Fibroblast of gingiva (primary cell): ENCODE data around the gene MCHR1.
A peak's percentile ranks its signal among the peaks of the same experiment; 100 is the strongest.
"Not testable (repeated sequence)": the region's sequence is repeated elsewhere in the genome, so short reads cannot be mapped to it uniquely, and the experiment has no call there.

Source experiments
- DNase-seq: peaks from one replicate; pipeline ENCODE4 v3.0.0-alpha.2; 2011; ENCODE audit warnings: low read depth

Gene MCHR1

DNA sequence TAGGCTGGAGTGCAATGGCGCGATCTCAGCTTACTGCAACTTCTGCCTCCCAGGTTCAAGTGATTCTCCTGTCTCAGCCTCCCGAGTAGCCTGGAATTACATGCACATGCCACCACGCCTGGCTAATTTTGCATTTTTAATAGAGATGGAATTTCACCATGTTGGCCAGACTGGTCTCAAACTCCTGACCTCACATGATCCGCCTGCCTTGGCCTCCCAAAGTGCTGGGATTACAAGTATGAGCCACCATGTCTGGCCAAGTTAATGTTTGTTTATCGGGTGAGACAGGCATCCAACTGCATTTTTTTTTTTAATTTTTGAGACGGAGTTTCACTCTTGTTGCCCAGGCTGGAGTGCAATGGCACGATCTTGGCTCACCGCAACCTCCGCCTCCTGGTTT, 22.6 kb upstream of the MCHR1 start:
- DNase-seq, result peak; percentile 28

DNA sequence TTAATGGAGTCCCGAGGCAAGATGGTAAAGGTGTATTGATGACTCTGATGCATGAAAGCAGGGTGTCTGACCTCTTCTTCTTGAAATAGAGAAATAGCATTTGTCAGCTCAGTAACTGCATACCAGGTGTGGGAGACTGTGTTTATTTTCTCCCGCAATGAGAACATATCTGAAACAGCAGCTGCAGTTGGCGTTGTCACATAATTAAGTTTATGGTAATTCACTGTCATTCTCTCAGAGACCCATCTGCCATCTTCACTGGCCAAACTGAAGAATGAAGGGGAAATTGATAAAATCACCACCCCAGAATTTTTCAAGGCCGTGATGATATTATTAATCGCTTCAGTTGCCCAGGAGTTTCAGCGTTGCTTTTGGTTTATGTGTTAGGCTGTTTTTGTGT, 20.1 kb upstream of the MCHR1 start:
- no peak for DNase-seq

DNA sequence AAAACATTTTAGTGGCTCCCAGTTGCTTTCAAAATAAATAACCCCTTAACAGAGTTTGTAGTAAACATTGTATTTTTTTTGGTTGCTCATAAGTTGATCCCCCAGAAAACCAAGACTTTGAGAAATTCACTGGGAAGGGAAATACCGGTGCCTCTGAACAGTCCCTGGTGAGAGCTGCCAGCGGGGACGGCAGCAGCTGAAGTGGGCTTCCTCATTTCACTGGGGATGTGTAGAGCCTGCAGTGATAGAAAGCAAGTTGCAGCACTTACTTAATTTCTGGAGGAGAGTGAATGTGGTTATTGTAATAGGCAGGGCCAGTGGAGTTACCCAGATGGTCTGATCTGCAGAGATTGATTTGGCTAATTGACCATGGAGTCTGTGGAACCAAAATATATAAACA, 18.6 kb upstream of the MCHR1 start:
- no peak for DNase-seq

DNA sequence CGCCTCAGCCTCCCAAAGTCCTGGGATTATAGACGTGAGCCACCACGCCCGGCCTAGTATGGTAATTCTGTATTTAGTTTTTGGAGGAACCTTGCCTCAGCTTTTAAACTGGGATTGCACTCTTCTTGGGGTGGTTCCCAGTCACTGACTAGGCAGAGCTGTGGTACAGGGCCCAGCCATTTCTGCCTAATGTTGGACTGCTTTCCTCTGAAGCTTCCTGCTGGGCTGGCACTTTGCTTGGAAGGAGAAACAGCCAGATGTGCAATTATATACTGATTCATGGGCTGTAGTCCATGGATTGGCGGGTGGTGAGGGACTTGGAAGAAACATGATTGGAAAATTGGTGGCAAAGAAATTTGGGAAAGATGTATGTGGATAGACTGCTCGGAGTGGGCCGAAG, 17.6 kb upstream of the MCHR1 start:
- peak; percentile 42 for DNase-seq

DNA sequence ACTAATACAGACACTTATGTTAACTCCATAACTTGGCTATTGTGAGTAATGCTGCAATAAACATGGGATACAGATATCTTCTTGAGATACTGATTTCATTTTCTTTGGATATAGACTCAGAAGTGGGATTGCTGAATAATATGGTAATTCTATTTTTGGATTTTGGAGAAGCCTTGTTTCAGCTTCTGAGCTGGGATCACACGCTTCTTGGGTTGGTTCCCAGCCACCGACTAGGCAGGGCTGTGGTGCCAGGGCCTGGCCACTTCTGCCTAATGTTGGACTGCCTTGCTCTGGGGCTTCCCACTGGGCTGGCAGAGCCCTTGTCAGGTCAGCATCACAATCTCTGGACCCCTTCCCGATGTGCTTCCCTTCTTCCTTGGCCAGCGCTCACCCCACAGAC, 14.0 kb upstream of the MCHR1 start:
- peak; percentile 66 for DNase-seq

DNA sequence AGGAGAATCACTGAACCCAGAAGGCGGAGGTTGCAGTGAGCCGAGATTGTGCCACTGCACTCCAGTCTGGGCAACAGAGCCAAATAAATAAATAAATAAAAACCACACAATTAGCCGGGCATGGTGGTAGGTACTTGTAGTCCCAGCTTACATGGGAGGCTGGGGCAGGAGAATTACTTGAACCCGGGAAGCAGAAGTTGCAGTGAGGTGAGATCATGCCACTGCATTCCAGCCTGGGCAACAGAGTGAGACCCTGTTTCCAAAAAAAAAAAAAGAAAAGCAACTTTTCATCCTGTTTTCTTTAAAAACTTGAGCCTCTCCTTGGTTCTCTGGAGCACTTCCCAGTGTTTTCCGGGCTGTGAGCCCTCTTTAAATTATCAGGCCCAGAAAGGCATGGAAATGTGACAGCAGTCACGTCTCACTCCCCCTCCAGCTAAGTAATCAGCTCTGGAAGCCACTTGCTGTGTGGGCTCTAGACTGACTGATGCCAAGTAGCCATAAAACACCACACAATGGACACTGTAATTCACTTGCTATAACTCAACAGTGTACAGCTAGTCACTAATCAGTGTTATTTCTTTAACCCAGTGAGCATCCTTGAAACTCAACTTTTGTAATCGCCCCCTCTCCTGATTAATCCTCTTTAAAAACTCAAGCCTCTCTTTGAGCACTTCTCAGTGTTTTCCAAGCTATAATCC, 13.0 kb upstream of the MCHR1 start:
- peak; percentile 40 for DNase-seq

DNA sequence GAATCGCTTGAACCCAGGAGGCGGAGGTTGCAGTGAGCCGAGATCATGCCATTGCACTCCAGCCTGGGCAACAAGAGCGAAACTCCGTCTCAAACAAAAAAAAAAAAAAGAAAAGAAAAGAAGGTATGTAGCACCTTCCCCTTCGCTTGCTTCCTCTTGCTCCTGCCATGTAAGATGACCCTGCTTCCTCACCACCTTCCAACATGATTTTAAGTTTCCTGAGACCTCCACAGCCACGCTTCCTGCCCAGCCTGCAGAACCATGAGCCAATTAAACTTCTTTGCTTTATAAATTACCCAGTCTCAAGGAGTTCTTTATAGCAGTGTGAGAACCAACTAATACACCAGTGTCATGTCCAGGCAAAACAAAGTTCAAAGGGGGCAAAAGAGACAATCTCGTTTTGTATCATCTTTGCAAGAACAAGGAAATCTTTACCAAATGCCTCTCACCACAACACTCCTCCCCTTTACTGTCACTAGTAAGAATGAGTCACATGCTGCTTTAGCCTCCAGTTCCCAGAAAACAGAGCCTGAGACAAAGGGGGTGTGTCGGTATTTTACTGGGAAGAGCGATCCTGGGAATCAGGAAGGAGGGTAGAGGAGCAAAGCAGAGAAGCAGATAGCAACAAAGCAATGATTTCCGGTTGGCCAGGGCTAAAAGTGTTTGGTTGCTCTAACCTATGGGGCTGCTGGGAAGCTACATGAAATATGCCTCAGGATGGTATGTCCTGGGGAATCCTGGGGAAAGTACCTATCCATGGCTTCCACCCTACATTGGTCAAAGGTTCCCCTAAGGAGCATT, 10.5 kb upstream of the MCHR1 start:
- peak; percentile 55 for DNase-seq

DNA sequence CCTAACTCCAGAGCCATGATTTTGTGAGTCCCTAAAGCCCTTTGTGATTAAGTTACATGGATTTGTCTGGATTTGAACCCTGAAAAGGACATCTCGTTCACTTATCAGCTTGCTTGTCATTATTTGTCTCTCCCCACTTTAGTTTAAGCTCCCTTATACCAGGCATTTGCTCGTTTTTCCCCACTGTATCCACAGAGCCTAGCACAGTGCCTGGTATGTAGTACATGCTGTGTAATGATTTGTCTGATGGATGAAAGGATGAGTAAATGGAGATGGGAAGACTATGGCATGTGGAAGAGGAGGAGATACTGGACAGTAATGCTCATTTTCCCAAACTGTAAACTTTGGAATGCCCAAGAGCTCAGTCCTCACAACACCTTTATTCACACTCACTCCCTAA, 9.2 kb upstream of the MCHR1 start:
- DNase-seq, result no peak

DNA sequence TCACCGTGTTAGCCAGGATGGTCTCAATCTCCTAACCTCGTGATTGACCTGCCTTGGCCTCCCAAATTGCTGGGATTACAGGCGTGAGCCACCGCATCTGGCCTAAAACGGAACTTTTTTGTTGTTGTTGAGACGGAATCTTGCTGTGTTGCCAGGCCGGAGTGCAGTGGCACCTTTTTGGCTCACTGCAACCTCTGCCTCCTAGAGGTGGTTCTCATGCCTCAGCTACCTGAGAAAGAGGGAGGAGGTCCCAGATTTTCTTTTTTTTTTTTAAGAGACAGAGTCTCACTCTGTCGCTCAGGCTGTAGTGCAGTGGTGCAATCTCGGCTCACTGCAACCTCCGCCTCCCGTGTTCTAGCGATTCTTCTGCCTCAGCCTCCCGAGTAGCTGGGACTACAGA, 7.9 kb upstream of the MCHR1 start:
- no peak for DNase-seq

DNA sequence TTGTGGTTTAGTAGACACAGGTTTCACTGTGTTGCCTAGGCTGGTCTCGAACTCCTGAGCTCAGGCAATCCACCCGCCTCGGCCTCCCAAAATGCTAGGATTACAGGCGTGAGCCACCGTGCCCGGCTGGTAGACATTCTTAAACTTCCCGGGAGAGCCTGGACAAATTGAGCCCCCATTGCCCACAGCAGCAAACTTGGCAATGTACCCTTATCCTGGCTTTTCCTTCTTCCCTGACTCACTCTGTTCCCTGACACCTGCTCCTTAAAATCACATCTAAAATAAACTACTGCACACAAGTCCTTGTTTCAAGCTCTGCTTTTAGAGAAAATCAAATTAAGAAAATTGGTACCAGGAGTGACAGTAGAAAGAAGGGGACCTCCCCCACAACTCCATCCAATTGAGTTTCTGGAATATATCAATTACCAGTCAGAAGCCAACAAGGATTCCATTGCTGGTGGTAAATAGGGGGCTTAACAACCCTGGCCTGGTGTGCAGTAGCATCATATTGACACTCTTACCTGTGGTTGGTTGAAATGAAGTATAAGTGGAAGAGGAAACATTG, 7.4 kb upstream of the MCHR1 start:
- no peak for DNase-seq

DNA sequence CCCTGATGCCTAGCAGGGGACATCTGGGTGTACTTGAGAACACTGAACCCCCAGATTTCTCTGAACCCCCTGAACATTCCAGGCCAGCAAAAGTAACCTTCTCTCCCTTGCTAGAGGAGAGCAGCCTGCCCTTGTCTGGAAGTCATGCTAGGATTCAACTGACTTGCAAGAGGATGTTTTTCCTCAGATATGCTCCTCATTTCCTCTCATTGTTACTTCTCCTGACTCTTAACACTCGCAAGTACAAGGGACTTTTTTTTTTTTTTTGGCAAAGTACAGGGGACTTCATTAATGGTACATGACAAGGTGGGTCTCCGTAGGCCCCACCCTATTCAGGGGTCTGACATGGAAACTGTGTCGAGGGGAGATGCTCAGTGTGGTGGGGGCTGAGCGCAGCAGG, 6.3 kb upstream of the MCHR1 start:
- no peak for DNase-seq

DNA sequence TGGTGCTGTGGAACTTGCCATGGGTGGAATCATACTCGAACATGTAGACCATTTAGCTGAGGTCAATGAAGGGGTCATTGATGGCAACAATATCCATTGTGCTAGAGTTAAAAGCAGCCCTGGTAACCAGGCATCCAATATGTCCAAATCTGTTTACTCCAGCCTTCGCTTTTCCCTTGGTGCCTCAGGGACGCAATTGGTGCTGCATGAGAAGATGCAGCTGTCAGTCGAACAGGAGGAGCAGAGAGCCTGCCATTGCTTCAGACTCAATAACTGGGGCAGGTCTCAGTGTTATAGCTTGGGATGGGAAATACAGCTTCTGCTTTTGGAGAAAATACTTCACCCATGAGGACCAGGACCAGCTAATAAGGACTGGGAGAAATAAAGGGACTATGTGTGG, 5.0 kb upstream of the MCHR1 start:
- DNase-seq, result no peak

DNA sequence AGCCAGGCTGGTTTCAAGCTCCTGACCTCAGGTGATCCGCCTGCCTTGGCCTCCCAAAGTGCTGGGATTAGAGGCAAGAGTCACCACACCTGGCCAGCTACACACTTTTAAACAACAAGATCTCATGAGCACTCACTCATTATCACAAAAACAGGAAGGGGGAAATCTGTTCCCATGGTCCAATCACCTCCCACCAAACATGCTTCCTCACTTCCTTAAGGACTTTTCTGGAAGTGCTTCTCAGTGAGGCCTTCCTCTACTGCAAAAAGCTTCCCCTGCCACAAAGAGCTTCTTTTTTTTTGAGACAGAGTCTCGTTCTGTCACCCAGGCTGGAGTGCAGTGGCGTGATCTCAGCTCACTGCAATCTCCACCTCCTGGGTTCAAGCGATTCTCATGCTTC, 3.1 kb upstream of the MCHR1 start:
- DNase-seq, result not testable (repeated sequence)

DNA sequence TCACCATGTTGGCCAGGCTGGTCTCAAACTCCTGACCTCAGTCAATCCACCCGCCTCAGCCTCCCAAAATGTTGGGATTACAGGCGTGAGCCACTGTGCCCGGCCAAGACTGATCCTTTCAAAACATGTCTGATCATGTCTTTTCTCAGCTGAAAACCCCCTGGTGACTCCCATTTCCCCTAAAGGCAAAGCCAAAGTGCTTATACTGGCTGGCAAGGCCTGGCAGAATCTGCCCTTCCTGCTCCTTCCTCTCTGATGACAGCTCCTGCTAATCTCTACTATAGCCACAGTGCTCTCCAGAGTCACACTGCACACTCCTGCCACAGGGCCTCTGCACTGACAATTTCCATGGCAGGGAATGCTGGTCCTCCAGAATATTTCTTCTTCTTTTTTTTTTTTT, 2.6 kb upstream of the MCHR1 start:
- no peak for DNase-seq

DNA sequence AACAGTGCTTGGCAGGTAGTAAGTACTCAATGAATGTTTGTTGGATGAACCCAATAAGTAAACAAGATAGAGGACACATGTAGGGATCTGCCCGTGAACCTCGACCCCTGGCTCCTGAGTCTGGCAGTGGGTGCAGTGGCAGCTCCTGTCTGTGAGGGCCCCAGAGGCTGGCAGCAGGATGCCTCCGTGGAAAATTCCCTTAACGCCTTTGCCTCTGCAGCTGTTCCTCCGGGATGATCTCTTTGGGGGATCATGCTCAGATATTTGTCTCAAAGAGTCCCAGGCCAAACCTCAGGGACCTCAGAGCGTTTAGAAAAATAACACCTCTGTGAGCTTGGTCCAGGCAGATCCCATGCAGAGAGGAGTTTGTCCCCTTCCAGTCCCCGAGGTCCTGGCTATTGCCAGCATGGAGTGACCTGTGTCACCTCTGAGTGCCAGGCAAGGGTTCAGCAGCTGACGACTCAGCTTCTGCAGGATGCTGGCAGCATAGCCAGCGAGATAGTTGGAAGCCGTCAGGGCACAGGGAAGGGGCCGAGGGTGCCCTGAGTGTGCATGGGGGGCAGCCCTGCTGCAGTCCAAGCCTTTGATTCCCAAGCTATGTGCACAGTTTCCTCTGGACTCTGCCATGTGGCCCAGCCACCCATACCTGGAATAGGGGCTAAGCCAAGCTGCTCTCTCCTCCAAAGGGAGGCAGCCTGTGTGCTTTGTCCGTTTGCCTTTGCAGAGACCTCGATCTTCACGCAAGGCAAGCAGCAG, 613 bp upstream of the MCHR1 start:
- DNase-seq, result no peak

DNA sequence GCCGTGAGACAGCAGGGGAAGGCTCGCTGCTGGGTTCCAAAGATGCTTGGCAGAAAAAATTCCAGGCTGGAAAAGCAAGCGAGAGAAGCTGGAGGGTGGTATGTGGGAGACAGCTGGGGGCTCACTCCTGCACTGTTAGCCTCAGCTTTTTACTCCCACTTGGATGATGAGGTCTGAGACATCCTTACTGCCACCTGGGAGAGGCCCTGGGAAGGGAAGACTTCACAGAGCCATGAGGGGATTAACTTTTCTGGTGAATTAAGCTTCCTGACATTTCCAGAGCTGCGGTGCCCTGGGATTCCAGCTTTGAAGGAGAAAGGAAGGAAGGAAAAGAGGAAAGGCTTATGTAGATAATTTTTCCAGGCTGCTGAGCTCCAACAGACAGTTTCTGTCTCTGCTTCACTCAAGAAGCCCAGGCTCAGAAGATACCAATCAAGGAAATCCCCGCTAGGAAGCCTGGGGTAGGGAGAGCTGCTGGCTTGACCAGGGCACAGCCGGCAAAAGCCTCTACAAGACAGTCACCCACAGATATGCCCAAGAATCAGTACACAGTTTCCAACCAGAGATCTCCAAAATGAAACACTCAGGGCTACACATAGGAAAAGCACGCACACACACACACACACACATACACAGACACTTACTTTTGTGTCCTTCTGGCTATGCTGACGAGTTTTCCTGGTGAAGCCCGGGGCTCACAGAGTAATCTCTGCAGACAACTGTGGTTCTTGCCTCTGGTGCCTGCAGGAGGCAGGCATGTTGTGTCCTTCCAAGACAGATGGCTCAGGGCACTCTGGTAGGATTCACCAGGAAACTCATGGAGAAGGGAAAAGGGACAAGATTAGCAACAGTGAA, 907 bp downstream of the MCHR1 start:
- no peak for DNase-seq

DNA sequence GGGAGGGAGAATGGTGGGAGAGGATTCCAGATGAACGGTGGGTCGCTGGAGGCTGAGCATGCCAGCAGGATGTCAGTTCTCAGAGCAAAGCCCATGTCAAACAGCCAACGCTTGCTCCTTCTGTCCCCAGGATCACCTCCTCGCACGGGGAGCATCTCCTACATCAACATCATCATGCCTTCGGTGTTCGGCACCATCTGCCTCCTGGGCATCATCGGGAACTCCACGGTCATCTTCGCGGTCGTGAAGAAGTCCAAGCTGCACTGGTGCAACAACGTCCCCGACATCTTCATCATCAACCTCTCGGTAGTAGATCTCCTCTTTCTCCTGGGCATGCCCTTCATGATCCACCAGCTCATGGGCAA, 1.5 kb downstream of the MCHR1 start:
- DNase-seq, result no peak

DNA sequence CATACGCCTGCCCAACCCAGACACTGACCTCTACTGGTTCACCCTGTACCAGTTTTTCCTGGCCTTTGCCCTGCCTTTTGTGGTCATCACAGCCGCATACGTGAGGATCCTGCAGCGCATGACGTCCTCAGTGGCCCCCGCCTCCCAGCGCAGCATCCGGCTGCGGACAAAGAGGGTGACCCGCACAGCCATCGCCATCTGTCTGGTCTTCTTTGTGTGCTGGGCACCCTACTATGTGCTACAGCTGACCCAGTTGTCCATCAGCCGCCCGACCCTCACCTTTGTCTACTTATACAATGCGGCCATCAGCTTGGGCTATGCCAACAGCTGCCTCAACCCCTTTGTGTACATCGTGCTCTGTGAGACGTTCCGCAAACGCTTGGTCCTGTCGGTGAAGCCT, 2.2 kb downstream of the MCHR1 start:
- DNase-seq, result no peak

DNA sequence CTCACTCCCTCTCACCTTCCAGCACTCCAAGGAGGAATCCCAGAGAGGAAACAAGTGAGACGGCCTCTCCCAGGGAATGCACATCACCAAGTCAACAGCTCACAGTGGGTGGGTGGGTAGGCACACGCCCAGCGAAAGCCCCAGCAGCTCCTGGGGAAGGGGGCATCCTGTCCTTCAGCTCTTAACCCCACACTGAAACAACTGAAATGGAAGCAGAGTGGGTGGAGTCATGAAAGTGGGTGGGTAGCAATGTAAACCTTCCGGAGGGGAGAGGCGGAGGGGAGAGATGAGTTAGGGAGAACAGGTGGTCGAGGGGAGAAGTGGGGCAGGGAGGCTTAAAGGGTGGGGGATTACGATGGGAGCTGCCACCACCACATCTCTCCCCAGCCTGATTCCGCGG, 5.4 kb downstream of the MCHR1 start:
- DNase-seq, result no peak

DNA sequence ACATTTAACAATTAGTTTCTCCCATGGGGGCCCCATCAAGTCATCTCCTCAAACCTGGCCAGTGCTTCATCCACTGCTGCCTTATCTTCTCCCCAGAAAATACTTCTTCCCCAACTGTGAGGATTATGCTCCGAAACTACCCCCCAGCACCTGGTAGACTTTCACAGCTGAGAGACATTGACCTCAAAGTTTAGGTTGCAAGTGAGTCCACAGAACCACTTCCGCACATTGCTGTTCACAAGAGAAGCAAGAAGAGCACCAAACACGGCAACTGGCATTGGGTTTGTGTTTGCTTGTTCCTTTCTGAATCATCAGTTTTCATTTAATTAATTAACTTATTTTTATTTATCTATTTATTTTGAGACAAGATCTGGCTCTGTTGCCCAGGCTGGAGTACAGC, 6.1 kb downstream of the MCHR1 start:
- DNase-seq, result no peak

DNA sequence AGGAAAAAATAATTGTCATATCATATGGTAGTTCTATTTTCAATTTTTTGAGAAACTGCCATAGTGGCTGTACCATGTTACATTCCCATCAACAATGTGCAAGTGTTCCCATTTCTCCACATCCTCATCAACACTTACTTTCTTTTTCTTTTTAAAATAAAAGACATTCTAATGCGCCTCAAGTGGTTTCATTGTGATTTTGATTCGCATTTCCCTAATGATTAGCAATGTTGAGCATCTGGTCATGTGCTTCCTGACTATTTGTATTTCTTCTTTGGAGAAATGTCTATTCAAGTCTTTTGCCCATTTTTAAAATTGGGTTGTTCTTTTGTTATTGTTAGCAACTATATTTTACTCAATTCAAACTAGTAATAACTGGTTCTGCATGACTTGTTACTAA, 8.4 kb downstream of the MCHR1 start:
- DNase-seq, result no peak

DNA sequence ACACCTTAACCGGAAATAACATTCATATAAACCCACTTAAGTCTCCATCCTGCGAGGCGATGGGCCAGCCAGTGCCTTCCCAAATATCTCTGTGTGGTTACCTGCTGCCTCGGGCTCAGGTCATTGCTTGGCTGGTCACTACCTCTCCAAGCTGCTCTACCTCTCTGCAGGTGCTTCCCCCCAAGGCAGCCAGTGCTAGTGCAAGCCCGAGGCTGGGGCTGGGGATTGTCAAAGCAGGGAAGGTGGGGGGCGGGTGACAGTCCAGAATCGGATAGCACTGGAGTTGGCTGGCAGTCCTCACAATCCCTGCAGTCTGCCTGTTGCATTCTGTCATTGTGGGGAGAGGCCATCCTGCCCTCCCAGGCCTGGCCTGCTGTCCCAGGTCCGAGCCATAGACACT, 11.1 kb downstream of the MCHR1 start:
- DNase-seq, result no peak
